Measurements from ENCODE around the gene RSBN1L.

DNA sequence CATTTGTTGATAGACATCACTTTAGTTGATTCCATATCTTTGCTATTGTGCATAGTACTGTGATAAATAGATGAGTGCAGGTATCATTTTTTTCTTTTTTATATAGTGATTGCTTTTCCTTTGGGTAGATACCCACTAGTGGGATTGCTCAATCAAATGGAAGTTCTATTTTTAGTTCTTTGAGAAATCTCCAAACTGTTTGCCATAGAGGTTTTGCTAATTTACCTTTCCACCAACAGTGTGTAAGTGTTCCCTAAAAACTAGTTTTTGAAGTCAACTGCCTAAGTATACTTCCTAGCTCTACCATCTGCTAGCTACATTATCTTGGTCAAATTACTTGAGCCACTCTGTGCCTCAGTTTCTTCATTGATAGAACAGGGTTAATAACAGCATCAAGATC lies 31.5 kb upstream of the RSBN1L start:
- no peak for TF ChIP-seq POLR2A (IDR thresholded peaks at IDR 0.05; ENCODE audit: low read length)
- no peak for TF ChIP-seq GATA1 (IDR thresholded peaks at IDR 0.05; ENCODE audit: low read depth, low read length)
